GM18498 (cell line): ENCODE results near the gene DYSF.

Experiments
- ATAC-seq: cut with Tn5 transposase; IDR thresholded peaks from one replicate; pipeline ENCODE4 v1.9.1; 2021; ENCODE audit warnings: mild to moderate bottlenecking, moderate library complexity; ENCODE audit not compliant: unreplicated experiment

DYSF gene

GRCh38 chr2:71714601-71715240, 261.4 kb downstream of the DYSF start:
- no peak for ATAC-seq

GRCh38 chr2:71715241-71715750, 261.9 kb downstream of the DYSF start:
- no peak for ATAC-seq

GRCh38 chr2:71715951-71716696, 262.8 kb downstream of the DYSF start:
- no peak for ATAC-seq

GRCh38 chr2:71716697-71717624, 263.6 kb downstream of the DYSF start:
- ATAC-seq = no peak

- ATAC-seq = no peak
Measured at GRCh38 chr2:71718686-71719085, 265.3 kb downstream of the DYSF start.

- no peak for ATAC-seq
Measured at GRCh38 chr2:71719520-71720282, 266.3 kb downstream of the DYSF start.

GRCh38 chr2:71720283-71720560, 266.9 kb downstream of the DYSF start:
- ATAC-seq = no peak

- ATAC-seq = no peak
Measured at GRCh38 chr2:71720596-71721361, 267.4 kb downstream of the DYSF start.

- no peak for ATAC-seq
Measured at GRCh38 chr2:71721362-71721665, 268.0 kb downstream of the DYSF start.

- no peak for ATAC-seq
Measured at GRCh38 chr2:71721669-71722068, 268.3 kb downstream of the DYSF start.

- no peak for ATAC-seq
Measured at GRCh38 chr2:71722286-71722685, 268.9 kb downstream of the DYSF start.

GRCh38 chr2:71724793-71725192, 271.4 kb downstream of the DYSF start:
- no peak for ATAC-seq

- ATAC-seq = no peak
Measured at GRCh38 chr2:71725836-71726235, 272.5 kb downstream of the DYSF start.

GRCh38 chr2:71727562-71727961, 274.2 kb downstream of the DYSF start:
- ATAC-seq = no peak

- ATAC-seq = no peak
Measured at GRCh38 chr2:71728036-71728435, 274.7 kb downstream of the DYSF start.

- no peak for ATAC-seq
Measured at GRCh38 chr2:71730785-71731383, 277.5 kb downstream of the DYSF start.

- ATAC-seq = no peak
Measured at GRCh38 chr2:71734620-71735019, 281.3 kb downstream of the DYSF start.

- ATAC-seq = no peak
Measured at GRCh38 chr2:71735676-71736075, 282.3 kb downstream of the DYSF start.
